Measurements from ENCODE around the gene TTN.

Gene TTN

DNA sequence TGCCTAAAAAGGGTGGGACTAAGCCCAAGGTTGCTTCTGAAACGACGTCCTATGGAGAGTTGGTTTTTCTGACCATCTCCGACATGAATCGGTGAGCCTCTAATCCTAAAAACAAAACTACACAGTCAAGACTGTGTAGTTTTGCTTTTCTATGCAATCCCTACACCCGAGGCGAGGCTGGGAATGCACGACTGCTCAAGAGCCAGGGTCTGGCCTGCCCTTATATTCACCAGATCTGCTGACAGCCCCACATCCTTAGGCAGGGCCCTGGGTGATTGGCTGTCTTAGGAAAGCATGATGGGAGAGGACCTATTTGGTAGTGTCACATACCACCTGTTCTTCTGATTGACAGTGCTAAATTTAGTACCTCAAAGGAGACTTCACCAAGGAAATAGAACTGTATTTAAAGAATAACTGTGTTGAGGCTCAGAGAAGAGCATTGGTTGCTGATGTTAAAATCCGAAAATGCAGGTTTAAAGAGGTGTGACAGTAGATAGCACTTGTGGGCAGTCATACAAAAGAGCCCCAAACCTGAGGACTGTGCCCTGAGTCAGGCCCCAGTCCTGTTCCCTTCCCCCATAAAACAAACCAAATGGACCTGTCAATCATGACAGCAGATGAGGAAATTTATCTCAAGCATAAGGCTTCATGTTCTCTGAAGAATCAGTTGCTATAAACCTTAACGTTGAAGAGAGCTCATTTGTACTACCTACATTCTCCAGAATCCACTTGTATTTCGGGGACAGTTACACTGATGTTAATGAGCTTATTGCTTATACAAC is at the start of gene TTN:
TSS of gene TTN (minus strand) at position 197 of the 782 bp plus-strand sequence. CDS start 2,781 bp downstream, outside the sequence.
- no peak for DNase-seq

DNA sequence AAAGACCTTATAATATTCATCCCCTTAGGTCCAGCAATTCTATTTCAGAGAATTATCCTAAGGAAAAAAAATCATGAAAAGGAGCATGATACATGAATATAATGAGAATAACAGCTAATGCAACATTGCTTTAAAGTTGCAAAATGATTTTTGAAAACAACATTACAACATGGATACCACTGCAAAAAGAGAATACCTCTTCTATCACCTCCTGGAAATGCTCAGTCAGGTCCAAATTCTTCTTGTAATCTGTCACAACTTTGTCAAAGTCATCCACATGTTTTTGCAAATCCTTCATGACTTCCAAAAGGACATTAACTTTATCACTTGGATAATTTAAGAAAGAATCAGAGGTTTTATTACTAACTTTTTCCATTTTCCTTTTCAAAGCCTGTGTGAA is 47.9 kb upstream of the TTN start:
- DNase-seq = no peak

DNA sequence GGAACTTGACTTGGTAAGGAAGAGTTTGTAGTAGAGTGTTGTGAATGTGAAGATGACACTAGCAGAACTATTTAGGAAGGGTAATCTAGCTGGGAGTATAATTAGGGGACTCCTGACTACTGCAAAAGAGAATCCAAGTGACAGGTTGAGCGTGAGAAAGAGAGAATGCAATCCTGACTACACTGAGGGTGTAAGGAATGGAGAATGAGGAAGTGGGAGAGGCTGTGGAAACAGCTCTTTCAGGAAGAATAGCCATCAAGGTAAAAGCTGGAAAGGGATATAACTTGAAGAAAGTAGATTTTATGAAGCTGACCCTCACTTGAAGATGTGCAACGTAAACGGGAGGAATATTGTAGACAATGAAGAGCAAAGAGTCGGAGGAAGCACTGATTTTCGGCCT is 41.1 kb upstream of the TTN start:
- DNase-seq = no peak

DNA sequence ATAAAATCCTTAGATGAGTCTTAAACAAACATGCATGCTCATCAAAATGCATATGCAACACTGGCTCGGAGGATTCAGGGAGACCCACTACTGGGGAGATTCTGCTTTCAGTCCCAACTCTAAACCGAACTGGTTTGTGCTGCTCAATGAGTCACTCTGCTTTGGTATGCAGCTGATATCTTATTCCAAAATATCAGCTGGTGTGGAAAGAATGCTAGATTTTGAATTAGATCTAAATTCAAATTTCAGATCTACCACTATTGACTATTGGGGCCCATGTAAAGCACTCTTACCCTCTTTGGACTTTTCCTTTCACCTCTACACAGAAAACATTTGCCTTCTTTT is 39.2 kb upstream of the TTN start:
- no peak for DNase-seq

DNA sequence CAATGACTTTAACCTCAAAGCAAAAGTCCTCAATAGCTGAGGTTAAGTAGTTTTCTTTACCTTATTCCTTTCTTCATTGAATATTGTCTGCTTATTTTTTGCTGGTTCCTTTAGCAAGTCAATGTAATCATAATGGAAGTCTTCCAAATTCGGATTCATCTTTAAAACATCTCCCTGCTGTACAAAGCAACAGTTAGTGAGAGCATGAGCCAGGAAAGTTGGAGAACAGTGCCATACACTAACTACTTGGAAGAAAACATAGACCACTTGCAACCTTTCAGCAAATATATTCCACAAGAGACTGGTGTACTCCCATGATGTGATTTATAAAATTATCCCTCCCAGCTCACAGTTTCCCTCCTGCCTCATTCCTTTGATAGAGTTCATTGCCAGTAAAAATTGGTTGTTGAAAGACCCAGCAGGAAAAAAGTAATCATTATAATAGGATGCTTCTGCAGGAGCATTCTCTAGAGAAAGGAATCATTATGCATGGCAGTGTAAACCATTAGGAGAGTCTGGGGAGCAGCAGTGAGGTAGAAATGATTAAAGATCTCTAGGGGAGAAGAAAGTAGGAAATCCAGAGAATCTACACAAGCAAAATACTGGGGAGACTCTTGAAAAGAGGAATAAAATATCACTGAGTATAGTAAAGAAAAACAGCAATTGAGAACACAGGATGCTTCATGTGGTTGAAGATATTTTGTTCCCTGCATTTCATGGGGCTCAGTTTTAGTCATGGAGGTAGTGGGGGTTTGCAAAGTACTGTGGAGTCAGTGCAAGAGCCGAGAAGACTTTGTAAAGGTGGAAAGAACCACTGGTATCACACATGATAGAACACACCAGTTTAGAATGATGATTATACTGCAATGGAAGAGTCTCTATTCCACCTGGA is 38.6 kb upstream of the TTN start:
- no peak for DNase-seq

DNA sequence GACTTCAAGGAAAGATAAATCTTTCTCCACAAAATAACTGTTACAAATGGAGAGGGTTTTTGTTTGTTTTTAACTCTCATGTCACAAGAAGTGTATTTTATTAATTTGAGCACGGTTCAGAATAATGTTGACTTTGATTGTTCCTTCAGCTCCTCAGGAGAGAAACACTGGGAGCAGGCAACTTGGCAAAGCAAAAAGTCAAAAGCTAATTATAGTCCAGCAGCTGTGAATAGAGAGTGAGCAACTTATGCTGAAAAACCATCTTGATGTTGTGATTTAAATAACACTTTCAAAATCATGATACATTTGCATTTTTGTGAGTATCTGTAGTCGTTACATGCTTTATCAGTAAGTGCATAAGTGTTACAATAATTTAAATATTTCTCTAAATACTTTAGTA is 37.5 kb upstream of the TTN start:
- DNase-seq = no peak

DNA sequence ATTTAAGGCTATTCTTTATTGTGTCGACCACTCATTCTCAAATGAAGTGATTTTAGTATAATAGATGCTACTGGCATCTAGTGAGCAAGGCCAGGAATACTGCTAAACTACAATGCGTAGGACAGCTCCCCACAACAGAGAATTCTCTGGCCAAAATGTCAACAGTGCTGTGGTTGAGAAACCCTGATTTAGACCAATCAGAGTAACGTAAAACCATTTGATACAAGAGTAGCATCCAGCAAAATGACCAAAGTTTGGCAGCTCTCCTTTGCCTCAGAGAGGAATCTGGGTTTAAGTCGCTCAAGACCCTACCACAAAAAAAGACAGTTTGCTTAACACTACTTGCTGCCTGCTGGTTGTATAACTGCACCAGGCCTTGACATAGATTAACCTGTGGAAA is 37.0 kb upstream of the TTN start:
- no peak for DNase-seq

DNA sequence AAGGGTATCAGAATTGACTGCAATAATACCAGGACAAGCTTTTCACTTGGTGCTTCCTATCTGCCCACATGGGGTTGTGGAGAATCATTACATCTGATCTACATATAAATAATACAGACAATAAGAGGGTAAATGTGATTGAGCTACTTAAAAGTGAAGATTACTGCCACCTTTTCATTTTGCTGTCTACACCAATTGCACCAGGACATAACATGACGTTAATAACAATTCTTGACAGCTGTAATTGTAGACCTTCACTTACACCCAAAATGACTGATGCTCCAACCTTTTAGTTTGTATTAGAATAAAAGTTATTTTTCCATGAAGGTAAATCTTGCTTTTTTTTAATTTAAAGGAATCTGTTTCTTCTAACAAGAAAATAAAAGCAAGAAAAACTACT is 36.5 kb upstream of the TTN start:
- no peak for DNase-seq

DNA sequence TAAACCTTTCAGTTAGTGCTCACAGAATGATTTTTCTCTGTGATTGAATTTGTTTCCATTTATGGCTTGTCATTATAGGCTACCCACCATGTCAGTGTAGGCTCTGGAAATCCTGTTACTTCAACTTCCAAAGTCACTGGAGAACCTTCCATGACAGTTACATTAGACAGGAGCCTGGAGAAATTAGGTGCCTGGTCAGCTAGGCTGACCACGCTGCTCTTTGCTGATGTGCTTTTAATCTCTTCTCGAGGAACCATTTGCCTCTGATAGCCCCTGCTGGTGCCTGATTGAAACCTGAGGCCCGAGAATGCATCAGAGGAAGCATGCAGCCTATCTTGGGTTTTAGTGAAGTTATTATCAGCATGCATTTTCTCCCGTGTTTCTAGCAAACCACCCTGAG is 29.6 kb upstream of the TTN start:
- DNase-seq = no peak

DNA sequence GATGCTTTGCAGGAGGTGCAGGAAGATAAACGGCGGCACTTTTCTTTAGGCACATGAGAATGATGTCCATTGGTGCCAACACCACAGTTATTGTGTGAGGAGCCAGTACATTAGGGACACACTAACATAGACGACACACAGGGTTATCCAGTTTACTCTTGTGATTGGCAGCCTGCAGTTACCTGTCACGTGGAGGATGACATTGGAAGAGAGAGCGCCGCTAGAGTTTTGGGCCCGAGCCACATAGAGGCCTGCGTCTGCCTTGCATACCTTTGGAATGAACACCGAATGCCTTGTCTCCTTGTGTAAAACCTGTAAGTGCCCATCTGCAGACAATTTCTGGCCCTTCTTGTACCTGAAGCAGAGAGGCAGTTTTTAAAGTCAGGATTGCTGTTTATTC is 26.9 kb upstream of the TTN start:
- DNase-seq = no peak

DNA sequence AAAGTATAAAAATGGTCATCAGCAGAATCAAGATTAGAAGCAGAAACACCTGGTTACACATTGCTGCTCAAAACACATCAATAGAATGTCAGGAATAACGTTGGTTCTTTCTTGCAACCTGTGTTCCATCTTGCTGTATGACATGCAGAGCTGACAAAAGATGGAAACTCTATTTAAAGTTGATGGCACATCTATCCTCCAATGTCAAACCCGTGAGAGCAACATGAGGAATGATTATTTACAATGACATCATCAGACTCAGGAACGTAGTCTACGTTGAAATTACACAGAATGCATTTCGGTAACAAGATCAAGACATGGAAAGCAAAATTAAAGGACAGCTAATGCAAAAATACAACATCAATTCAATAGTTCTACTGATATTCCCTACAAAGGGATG is 26.2 kb upstream of the TTN start:
- no peak for DNase-seq

DNA sequence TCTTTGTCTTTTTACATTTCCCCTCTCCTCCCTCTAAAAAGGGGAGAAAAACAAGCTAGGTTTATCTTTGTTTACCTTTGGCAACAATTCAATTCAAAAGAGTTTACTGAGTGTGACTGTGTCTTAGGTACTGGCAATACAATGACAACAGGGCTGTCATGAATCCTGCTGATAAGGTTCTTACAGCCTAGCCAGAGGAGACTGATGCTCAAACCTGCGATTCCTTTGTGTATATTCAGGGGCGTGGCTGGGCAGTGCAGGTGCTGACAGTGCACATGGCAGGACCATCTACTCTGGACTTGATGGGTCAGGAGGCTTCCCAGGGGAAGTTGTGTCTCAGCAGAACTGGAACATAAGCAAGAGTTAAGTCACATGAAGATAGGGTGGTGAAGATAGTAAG is 23.2 kb upstream of the TTN start:
- DNase-seq = no peak

DNA sequence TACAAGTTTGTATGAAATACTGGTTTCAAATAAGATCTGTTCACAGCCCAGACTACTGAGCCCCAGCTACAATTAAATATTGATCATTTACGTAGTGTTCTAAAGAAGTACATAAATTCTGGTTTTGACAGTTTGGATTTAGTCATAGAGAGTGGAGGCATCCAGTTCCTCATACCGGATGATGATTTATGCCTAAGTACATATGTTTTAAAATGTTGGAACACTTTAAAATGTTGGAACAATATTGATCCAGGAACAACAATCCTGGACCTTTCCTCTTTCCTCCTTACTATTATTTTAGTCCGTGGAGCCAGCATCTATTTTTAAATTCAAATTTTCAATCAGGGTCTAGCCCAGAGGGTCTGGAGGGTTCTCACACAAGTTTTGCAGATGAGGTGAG is 22.8 kb upstream of the TTN start:
- no peak for DNase-seq

DNA sequence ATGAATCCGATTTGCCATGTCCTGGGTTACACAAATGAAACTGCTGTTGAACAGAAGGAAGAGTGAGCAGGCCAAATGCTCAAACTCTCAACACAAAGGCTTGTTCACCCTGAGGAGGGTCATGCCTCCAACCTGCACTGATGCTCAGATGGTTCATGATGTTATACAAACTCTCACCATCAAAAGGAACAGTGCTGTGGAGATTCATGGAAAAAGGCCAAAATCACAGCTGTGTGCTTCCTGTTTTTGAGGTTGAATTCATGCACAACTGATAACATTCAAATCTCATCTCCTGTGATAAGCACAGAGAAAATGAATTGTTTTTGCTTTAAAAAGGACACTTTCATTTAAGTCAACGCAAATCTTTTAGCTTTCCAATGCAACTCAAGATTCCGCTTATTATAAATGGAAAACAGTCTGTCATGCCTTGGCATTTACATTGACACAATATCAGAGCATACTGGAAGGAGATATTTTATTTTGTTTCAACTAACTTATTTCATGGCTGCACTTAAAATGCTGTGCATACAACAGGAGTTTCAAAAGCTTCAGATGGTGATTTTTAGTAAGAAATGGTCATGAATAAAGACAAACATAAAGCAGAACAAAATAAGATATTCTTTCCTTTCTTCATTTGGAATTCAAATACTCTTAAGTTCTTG is 22.2 kb upstream of the TTN start:
- no peak for DNase-seq

DNA sequence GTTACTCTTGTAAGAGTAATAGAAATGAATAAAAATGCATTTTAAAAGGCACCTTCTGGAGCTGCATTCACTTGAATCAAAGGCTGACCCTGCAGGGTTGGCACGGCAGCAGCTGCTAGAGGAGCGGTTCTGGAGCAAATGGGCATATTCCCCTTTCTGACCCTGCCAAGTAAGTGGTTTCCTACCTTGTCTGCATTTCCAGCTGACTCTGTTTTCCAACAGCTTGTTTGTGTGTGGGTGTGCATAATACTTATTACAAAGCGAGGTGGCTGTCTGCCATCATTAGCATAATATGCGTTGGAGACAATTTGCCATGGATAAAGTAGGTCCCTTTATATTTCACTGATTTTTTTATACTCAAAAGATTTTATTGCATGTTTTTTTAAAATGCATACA is 21.3 kb upstream of the TTN start:
- DNase-seq = no peak

DNA sequence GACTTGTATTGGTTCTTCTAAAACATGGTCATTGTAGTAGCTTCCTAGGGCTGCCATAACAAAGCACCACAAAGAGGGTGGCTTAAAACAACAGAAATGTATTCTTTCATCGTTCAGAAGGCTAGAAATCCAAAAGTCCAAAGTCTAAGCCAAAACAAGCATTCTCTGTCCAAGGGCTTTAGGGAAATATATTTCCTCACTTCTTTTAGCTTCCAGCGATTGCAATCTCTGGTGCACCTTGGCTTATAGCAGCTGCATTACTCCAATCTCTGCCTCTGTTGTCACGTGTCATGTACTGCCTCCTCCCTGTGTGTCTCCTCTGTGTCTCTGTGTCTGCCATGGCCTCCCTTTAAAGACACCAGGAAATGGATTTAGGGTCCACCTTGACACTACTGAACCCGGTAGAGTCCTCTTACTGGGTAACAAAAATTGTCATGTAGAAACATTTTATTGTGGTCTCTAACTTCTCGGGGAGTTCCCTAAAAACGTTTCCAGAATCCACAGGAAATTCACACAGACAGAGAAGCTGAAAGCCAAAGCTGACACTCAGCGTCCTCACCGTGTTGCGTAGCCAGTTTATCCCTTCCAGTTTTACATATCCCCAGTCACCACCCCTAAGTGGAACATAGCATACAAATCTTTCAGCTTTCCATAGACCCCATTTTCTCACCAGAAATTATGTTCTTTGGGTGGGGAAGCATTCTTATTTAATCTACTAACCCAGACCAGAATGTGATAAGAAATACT is 20.7 kb upstream of the TTN start:
- no peak for DNase-seq

DNA sequence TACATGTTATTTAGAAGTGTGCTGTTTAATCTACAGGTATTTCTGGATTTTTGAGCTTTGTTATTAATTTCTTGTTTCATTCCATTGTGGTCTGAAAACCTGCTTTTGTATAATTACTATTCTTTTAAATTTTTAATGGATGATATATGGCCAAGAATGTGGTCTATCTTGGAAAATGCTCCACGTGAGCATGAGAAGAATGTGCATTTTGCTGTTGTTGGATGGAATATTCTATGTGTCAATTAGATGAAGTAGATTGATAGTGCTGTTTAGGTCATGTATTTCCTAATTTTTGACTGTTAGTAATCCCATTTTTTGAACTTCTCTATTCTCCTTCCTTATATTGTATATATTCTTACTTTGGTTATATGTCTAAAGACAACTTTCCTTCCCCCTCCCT is 19.9 kb upstream of the TTN start:
- no peak for DNase-seq

DNA sequence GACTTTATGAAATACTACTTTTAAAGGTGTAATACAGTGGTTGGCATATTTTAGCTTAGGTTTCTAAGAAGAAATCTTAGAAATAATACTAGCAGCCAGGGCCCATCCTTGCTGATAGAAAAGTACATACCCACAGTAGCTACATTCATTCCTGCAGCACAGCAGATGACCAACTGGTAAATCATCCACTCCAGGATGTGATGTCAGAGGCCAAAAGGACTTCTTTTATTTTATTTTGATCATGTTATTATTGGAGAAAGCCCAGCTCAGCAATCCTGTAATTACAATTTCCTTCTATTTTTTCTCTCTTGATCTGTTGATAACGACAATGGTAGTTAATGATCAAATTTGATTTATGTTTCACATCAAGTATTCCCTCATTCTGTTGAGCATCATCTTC is 18.0 kb upstream of the TTN start:
- no peak for DNase-seq

DNA sequence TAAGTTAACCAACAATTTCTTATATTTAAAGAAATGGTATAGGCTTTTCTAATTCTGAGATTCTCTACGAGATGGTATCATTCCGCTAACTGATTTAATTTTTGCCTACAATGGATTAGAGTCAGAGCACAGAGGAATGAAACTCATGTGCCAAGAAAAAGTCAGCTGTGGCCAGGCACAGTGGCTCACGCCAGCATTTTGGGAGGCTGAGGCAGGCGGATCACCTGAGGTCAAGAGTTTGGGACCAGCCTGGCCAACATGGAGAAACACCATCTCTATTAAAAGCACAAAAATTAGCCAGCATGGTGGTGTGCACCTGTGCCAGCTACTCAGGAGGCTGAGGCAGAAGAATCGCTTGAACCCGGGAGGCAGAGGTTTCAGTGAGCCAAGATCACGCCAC is 17.0 kb upstream of the TTN start:
- DNase-seq = no peak

DNA sequence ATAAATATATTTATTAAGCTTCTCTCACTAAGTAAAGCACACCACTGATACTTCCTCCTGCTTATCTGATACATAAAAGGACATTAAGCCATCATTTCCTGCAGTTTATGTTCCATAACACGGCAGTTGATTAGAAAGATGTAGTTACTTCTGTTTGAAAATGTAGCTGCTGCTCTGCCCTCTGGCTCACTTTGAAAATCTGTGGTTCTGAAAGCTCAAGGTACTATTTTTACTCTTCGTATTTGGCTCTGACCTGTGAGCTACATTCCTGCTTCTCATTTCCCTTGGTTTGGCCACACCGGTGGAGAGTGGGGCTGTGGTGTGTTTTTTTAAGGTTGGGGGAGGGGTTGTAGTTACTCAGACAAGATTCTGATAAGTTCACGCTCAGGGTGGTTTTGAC is 12.8 kb upstream of the TTN start:
- DNase-seq = no peak

DNA sequence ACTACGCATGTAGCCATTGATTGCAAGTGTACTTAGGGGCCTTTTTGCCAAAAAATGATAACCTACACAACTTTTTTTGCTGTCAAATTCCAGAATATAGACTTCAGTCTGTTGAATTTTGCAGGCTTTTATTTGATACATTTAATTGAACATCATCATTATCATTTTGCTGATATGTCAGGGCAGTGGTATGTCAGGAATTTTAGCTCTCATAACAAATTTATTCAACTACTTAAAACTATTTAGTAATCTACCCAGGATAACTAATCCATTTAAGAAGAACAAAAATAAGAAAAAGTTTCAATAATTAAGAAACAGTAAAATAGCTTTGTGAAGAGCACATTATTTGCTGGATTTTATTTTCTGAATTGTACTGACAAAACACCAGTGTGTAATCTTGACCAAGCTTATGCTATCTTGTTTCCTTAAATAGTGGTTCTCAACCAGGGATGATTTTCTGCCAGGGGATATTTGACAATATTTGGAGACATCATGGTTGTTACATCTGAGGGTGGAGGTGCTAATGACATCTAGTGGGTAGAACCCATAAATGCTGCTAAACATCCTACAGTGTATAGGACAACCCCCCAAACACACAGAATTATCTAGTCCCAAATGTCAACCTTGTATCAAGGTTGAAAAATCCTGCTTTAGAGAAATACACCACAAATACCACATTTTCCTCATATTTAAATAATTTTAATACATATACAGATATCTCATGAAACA is 12.1 kb upstream of the TTN start:
- no peak for DNase-seq

DNA sequence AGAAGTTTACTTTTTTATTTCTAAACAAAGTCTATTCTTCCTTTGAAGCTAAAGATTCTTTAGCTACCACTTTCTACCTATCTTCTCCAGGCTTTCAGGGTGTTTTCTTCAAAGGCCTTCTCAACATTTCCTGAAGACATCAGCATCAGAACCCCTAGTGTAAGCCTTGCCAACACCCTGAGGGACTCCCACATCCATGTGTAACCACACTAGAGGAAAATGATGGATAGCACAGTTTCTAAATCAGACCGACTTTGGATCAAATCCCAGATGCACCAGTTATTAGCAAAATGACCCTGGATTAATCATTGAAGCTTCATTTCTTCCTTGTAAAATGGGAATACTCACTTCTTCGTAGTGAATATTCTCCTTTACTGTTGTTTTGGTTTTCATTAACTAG is 4.7 kb upstream of the TTN start:
- DNase-seq = no peak

DNA sequence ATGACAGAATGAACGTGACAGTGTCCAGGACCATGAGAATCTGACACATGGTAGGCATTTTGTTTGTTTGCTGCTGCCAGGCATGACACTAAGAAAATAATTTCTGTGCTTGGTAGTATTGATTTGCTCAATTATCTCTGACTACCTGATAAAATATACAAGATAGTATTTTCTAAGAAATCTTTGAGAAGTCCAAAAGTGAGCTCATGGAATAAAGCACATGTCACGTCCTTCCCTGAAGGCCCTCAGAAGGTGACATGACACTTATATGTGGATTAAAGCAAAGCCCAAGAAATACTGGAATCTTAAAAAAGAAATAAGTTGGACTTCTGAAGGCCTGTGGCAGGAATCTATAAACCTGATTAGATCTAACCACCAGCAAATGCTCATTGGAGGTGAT is 3.8 kb upstream of the TTN start:
- no peak for DNase-seq

All from bone marrow (tissue), 2 donors.